ENCODE data around the gene GLYR1. TPM values are rescaled to one million over a fixed set of nuclear protein-coding genes. Genes with fewer than 3 reads are reported as not detected.

Gene GLYR1
- total RNA-seq, 1 donor from 2014 or later, result 86.6 TPM

GRCh38 chr16:4850211-4850610 is 3.1 kb upstream of the GLYR1 start:
- no peak for DNase-seq (ENCODE audit: low spot score)

- DNase-seq (ENCODE audit: low spot score), result peak; percentile 89
These were observed 893 bp upstream of the GLYR1 start for GRCh38 chr16:4847774-4848587.

GRCh38 chr16:4846503-4846900 is 586 bp downstream of the GLYR1 start:
- no peak for DNase-seq (ENCODE audit: low spot score)

- no peak for DNase-seq (ENCODE audit: low spot score)
These were observed 6.1 kb downstream of the GLYR1 start for GRCh38 chr16:4840984-4841383.

- no peak for DNase-seq (ENCODE audit: low spot score)
These were observed 7.1 kb downstream of the GLYR1 start for GRCh38 chr16:4839942-4840341.

GRCh38 chr16:4837733-4838501 is 9.2 kb downstream of the GLYR1 start:
- DNase-seq (ENCODE audit: low spot score), result no peak

- no peak for DNase-seq (ENCODE audit: low spot score)
These were observed 10.4 kb downstream of the GLYR1 start for GRCh38 chr16:4836727-4837126.

GRCh38 chr16:4833584-4833983 is 13.5 kb downstream of the GLYR1 start:
- no peak for DNase-seq (ENCODE audit: low spot score)

GRCh38 chr16:4832698-4833343 is 14.3 kb downstream of the GLYR1 start:
- no peak for DNase-seq (ENCODE audit: low spot score)

- no peak for DNase-seq (ENCODE audit: low spot score)
These were observed 15.5 kb downstream of the GLYR1 start for GRCh38 chr16:4831616-4832015.

- DNase-seq (ENCODE audit: low spot score), result no peak
These were observed 16.7 kb downstream of the GLYR1 start for GRCh38 chr16:4830408-4830807.

- DNase-seq (ENCODE audit: low spot score), result no peak
These were observed 18.3 kb downstream of the GLYR1 start for GRCh38 chr16:4828567-4829321.

GRCh38 chr16:4826980-4827379 is 20.1 kb downstream of the GLYR1 start:
- no peak for DNase-seq (ENCODE audit: low spot score)

- no peak for DNase-seq (ENCODE audit: low spot score)
These were observed 20.6 kb downstream of the GLYR1 start for GRCh38 chr16:4826526-4826925.

- no peak for DNase-seq (ENCODE audit: low spot score)
These were observed 21.9 kb downstream of the GLYR1 start for GRCh38 chr16:4825196-4825595.

GRCh38 chr16:4820652-4821051 is 26.4 kb downstream of the GLYR1 start:
- DNase-seq (ENCODE audit: low spot score), result no peak

- no peak for DNase-seq (ENCODE audit: low spot score)
These were observed 32.4 kb downstream of the GLYR1 start for GRCh38 chr16:4814542-4815173.

GRCh38 chr16:4814046-4814445 is 33.0 kb downstream of the GLYR1 start:
- DNase-seq (ENCODE audit: low spot score), result no peak

- DNase-seq (ENCODE audit: low spot score), result no peak
These were observed 33.7 kb downstream of the GLYR1 start for GRCh38 chr16:4813251-4814003.

GRCh38 chr16:4811773-4812172 is 35.3 kb downstream of the GLYR1 start:
- no peak for DNase-seq (ENCODE audit: low spot score)
